Suprapubic skin (tissue), 4 donors: ENCODE measurements around the gene VEPH1. TPM values are rescaled to one million over a fixed set of nuclear protein-coding genes. Genes with fewer than 3 reads are reported as not detected.

ENCODE experiments used
- DNase-seq, 2 donors: peaks; one replicate each; pipeline ENCODE4 v3.0.0-alpha.2; 2019; ENCODE audit warnings: low spot score in 2 of 2
- H3K27ac ChIP-seq: fragments of 200-600 bp; sonication (generic); one replicate; pipeline ENCODE4 v1.5.1; 2019
- H3K27me3 ChIP-seq: fragments of 200-600 bp; sonication (generic); one replicate; pipeline ENCODE4 v1.5.1; 2019
- H3K36me3 ChIP-seq: fragments of 200-600 bp; sonication (generic); one replicate; pipeline ENCODE4 v1.5.1; 2019
- H3K4me1 ChIP-seq: fragments of 200-600 bp; sonication (generic); one replicate; pipeline ENCODE4 v1.5.1; 2019
- H3K4me3 ChIP-seq: fragments of 200-600 bp; sonication (generic); one replicate; pipeline ENCODE4 v1.5.1; 2019; ENCODE audit warnings: mild to moderate bottlenecking
- H3K9me3 ChIP-seq: fragments of 200-600 bp; sonication (generic); one replicate; pipeline ENCODE4 v1.5.1; 2019
- EP300 ChIP-seq: sonication (generic); formaldehyde crosslinking; IDR thresholded peaks from one replicate; pipeline ENCODE4 v1.6.1; 2017; ENCODE audit warnings: antibody characterized with exemption
- POLR2A ChIP-seq, 2 donors: fragments of 450-650 bp; IDR thresholded peaks; one replicate each; pipeline ENCODE4 v1.6.1; 2017; ENCODE audit warnings: antibody characterized with exemption in 2 of 2, mild to moderate bottlenecking in 2 of 2, moderate library complexity in 2 of 2
- POLR2AphosphoS5 ChIP-seq, 3 donors: sonication (generic); formaldehyde crosslinking; IDR thresholded peaks; one replicate each; pipeline ENCODE4 v1.6.1; 2017; ENCODE audit warnings: antibody characterized with exemption in 3 of 3
- WGBS: methylation state at CpG from one replicate; pipeline ENCODE4 v1.1.5; 2018; 5-methylcytosine and 5-hydroxymethylcytosine counted together
- total RNA-seq, 4 donors: library from RNA; depleted of rRNA; stranded (reverse); fragments of >200 nt; gene quantifications; one replicate each; pipeline ENCODE4 v1.1.0, GENCODE V29; 2016
- TF ChIP-seq, protein P1 (sequence below), 2 donors: fragments of 200-600 bp in 1 of 2; fragments of 450-650 bp in 1 of 2; sonication (generic) in 1 of 2; IDR thresholded peaks; one replicate each; pipeline ENCODE4 v1.5.1; 2016 to 2019; ENCODE audit warnings: antibody characterized with exemption in 2 of 2, mild to moderate bottlenecking in 1 of 2, moderate library complexity in 1 of 2

Gene VEPH1
- total RNA-seq, 4 donors from 2014 or later, result 2.9 to 9.3 (median 5.7) TPM

DNA sequence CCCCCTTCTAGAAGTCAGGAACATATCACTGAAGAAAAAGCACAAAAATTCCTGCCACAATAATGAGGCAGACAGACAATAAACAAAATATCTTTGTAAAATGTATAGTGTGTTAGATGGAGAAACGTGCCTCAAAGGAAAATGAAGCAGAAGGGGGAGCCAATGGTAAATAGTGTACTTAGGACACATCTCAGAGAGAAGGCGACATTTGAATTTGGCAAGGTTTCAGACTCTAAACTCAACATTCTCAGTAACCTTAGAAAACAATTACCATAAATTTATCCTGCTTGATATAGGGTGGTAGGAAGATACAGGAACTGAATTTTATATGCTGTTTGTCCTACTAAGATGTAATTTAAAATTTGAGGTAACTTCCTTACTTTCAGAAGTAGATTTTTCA lies 119.2 kb downstream of the VEPH1 start:
- H3K9me3 ChIP-seq, result no peaks in the 10 kb centered on the region
- WGBS, result 48% methylated on average over 2 of the region's 2 CpGs
- H3K36me3 ChIP-seq, result no peaks in the 10 kb centered on the region
- TF ChIP-seq EP300 (no peak), POLR2AphosphoS5 (IDR thresholded peaks at IDR 0.05) (no peak), POLR2A (IDR thresholded peaks at IDR 0.05) (no peak)
- TF ChIP-seq, protein P1, sequence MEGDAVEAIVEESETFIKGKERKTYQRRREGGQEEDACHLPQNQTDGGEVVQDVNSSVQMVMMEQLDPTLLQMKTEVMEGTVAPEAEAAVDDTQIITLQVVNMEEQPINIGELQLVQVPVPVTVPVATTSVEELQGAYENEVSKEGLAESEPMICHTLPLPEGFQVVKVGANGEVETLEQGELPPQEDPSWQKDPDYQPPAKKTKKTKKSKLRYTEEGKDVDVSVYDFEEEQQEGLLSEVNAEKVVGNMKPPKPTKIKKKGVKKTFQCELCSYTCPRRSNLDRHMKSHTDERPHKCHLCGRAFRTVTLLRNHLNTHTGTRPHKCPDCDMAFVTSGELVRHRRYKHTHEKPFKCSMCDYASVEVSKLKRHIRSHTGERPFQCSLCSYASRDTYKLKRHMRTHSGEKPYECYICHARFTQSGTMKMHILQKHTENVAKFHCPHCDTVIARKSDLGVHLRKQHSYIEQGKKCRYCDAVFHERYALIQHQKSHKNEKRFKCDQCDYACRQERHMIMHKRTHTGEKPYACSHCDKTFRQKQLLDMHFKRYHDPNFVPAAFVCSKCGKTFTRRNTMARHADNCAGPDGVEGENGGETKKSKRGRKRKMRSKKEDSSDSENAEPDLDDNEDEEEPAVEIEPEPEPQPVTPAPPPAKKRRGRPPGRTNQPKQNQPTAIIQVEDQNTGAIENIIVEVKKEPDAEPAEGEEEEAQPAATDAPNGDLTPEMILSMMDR (IDR thresholded peaks at IDR 0.05), result no peak
- peaks cover 2% of the 10 kb centered on the region for H3K4me1 ChIP-seq
- no peaks in the 10 kb centered on the region for H3K27me3 ChIP-seq
- H3K4me3 ChIP-seq, result no peak overlapping the region
- DNase-seq, result no peak
- no peak overlapping the region for H3K27ac ChIP-seq

DNA sequence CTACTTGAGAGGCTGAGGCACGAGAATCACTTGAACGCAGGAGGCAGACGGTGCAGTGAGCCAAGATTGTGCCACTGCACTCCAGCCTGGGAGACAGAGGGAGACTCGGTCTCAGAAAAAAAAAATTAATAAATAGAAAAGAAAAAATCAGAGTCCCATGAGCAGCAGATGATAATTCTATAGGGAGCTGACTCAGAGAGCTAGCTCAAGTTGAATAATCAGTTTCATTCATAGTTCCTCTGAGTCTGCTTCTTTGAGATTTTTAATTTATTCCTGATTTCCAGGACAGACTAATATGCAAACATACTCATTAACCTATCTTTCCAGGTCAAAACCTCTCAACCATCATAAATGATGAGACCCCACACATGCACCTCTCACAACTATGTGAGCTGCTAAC lies 121.6 kb downstream of the VEPH1 start:
- Histone ChIP-seq H3K4me1 (peaks cover 2% of the 10 kb centered on the region), H3K36me3 (no peaks in the 10 kb centered on the region), H3K4me3 (no peak overlapping the region), H3K27me3 (no peaks in the 10 kb centered on the region), H3K27ac (no peak overlapping the region), H3K9me3 (no peaks in the 10 kb centered on the region)
- WGBS, result 90% methylated on average over 4 of the region's 4 CpGs
- TF ChIP-seq POLR2A (IDR thresholded peaks at IDR 0.05) (no peak), EP300 (no peak), POLR2AphosphoS5 (IDR thresholded peaks at IDR 0.05) (no peak)
- TF ChIP-seq, protein P1 (IDR thresholded peaks at IDR 0.05), result no peak
- no peak for DNase-seq

DNA sequence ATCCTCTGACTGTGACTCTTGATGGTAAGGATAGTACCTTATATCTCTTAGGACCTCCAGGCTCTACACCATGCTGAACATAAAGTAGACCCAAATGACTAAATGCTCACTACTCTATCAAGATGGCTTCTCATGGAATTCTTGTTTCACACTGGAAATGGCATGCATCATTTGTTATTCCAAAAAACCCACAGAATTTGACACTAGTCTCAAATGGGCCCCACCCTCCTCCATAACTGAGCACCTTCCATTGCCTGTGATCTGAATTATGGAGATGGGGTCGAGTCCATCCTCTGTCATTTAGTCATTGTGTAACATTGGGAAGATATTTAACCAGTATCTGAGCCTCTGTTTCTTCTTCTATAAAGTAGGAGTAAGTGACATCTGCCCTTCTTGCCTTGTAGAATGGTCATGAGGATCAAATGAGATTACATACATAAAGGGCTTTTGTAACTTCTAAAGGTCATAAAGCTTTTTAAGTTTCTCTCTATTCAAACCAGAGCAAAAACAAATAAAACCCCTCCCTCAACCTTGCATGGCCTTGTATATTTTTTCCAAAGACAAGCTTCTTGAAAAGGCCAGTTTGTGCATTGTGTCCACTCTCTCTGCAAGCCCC lies 123.6 kb downstream of the VEPH1 start:
- H3K4me3 ChIP-seq, result no peak overlapping the region
- TF ChIP-seq, protein P1 (IDR thresholded peaks at IDR 0.05), result no peak
- no peak for TF ChIP-seq EP300
- TF ChIP-seq POLR2AphosphoS5 (IDR thresholded peaks at IDR 0.05), result no peak
- TF ChIP-seq POLR2A (IDR thresholded peaks at IDR 0.05), result no peak
- no peaks in the 10 kb centered on the region for H3K9me3 ChIP-seq
- H3K27ac ChIP-seq, result no peak overlapping the region
- 93% methylated on average over 1 of the region's 1 CpG for WGBS
- H3K27me3 ChIP-seq, result no peaks in the 10 kb centered on the region
- H3K36me3 ChIP-seq, result no peaks in the 10 kb centered on the region
- H3K4me1 ChIP-seq, result peaks cover 2% of the 10 kb centered on the region
- DNase-seq, result no peak

DNA sequence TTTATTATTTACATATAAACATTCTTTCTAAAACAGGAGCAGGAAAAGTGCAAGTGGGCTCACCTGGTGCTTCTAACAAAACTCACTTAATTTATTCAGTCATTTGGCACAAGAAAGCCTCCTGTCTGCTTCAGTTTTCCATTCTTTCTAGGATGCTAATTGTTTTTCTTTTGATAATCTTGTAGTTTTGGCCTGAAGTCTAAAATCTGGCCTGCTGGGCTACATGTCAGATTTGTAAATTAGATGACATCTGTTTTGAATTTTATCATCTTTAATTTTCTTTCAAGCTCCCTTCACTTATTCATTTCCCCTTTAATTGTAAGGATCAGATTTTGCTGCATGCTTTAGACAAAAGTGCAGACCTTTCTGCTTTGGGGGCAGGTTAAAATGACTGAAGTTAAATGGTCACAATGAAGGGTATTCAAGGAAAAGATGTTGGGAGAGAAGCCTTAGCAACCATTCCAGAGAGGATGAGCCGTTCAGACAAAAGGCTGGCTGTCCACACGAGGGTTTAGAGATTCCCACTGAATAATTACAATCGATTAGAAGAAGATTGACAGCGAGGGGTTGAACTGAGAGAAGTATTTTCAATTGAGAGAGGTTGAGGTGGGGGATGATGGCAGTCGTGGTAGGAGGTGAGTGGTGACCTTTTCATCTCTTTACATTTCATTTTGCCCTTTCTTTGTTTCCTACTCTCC lies 126.5 kb downstream of the VEPH1 start:
- Histone ChIP-seq H3K27me3 (no peaks in the 10 kb centered on the region), H3K27ac (no peak overlapping the region), H3K4me3 (no peak overlapping the region), H3K4me1 (no peaks in the 10 kb centered on the region), H3K9me3 (no peaks in the 10 kb centered on the region), H3K36me3 (no peaks in the 10 kb centered on the region)
- DNase-seq, result no peak
- TF ChIP-seq POLR2A (IDR thresholded peaks at IDR 0.05) (no peak), EP300 (no peak), POLR2AphosphoS5 (IDR thresholded peaks at IDR 0.05) (no peak)
- TF ChIP-seq, protein P1 (IDR thresholded peaks at IDR 0.05), result no peak
- WGBS, result 54% methylated on average over 5 of the region's 5 CpGs

DNA sequence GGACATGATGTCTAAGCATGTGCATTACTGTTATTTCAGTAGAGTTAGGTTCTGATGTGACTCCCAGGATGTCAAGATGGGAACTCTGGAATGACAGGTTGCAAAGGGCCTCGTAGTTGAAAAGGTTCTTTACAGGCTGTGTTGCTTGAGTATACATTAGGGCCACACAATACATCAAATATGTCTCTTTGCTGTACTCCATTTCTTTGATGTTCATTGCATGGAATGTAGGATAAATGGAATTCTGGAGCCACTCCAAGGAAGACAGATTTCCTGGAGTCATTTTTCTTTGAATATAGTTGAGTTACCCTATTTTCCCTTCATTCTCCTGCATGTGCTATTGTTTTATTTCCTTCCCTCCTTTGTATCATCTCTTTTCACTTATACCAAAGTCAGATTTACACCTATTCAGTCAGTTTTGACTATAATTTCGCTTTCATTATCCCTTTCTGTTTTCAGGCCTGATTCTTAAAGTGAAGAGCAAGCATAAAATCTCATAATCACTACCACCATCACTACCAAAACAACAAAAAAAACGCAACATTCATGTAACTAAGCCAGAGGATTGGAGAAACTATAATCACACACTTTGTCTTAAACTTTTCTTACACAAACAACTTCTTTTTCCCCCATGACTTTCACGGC lies 127.8 kb downstream of the VEPH1 start:
- Histone ChIP-seq H3K4me1 (peaks cover under 1% of the 10 kb centered on the region), H3K4me3 (no peak overlapping the region), H3K27ac (no peak overlapping the region), H3K36me3 (no peaks in the 10 kb centered on the region), H3K27me3 (no peaks in the 10 kb centered on the region), H3K9me3 (no peaks in the 10 kb centered on the region)
- WGBS, result 86% methylated on average over 4 of the region's 4 CpGs
- TF ChIP-seq, protein P1 (IDR thresholded peaks at IDR 0.05), result no peak
- TF ChIP-seq POLR2A (IDR thresholded peaks at IDR 0.05), result no peak
- TF ChIP-seq EP300, result no peak
- no peak for TF ChIP-seq POLR2AphosphoS5 (IDR thresholded peaks at IDR 0.05)
- DNase-seq, result no peak
